Smooth muscle cell (in vitro differentiated cells): ENCODE measurements around the gene ILF3. TPM values are rescaled to one million over a fixed set of nuclear protein-coding genes. Genes with fewer than 3 reads are reported as not detected.

ENCODE experiments used
- DNase-seq: peaks from one replicate; lab custom pipeline; 2025; ENCODE audit not compliant: unreplicated experiment; lab: John Stamatoyannopoulos, UW
- H2AFZ ChIP-seq: fragments of 200-600 bp; sonication (generic); 2 replicates; pipeline ENCODE4 v1.6.0; 2016; ENCODE audit warnings: antibody characterized with exemption, low read depth, mild to moderate bottlenecking
- H3F3A ChIP-seq: fragments of 200-600 bp; sonication (generic); 2 replicates; pipeline ENCODE4 v1.6.0; 2017; ENCODE audit warnings: antibody characterized with exemption, low read depth
- H3K27ac ChIP-seq: fragments of 200-600 bp; sonication (generic); 2 replicates; pipeline ENCODE4 v1.5.1; 2016; ENCODE audit warnings: low read depth, mild to moderate bottlenecking
- H3K27me3 ChIP-seq: fragments of 200-600 bp; sonication (generic); 2 replicates; pipeline ENCODE4 v1.6.1; 2016; ENCODE audit warnings: low read depth, mild to moderate bottlenecking
- H3K36me3 ChIP-seq: fragments of 200-600 bp; sonication (generic); 2 replicates; pipeline ENCODE4 v1.5.1; 2016; ENCODE audit warnings: low read depth
- H3K4me1 ChIP-seq: fragments of 200-600 bp; sonication (generic); 2 replicates; pipeline ENCODE4 v1.5.1; 2016; ENCODE audit warnings: low read depth
- H3K4me2 ChIP-seq: fragments of 200-600 bp; sonication (generic); 2 replicates; pipeline ENCODE4 v1.6.0; 2016; ENCODE audit warnings: mild to moderate bottlenecking
- H3K4me3 ChIP-seq: fragments of 200-600 bp; sonication (generic); 2 replicates; pipeline ENCODE4 v1.5.1; 2016; ENCODE audit warnings: mild to moderate bottlenecking
- H3K79me2 ChIP-seq: fragments of 200-600 bp; sonication (generic); 2 replicates; pipeline ENCODE4 v1.6.0; 2016; ENCODE audit warnings: low read depth, mild to moderate bottlenecking
- H3K9ac ChIP-seq: fragments of 200-600 bp; sonication (generic); 2 replicates; pipeline ENCODE4 v1.6.0; 2016; ENCODE audit warnings: low read depth
- H3K9me3 ChIP-seq: fragments of 200-600 bp; sonication (generic); replicated peaks from 2 replicates; pipeline ENCODE4 v1.5.1; 2016; ENCODE audit warnings: low read depth
- H4K20me1 ChIP-seq: fragments of 200-600 bp; sonication (generic); 2 replicates; pipeline ENCODE4 v1.6.0; 2016; ENCODE audit warnings: low read depth
- CTCF ChIP-seq: fragments of 200-600 bp; sonication (generic); IDR thresholded peaks from 2 replicates; pipeline ENCODE4 v1.5.1; 2017; ENCODE audit warnings: borderline replicate concordance, mild to moderate bottlenecking, antibody characterized with exemption; ENCODE audit not compliant: insufficient read depth, poor library complexity, severe bottlenecking
- WGBS: methylation state at CpG from one replicate; pipeline ENCODE4 v1.1.7; 2016; ENCODE audit warnings: low lambda C conversion rate; 5-methylcytosine and 5-hydroxymethylcytosine counted together
- polyA plus RNA-seq: library from polyadenylated mRNA; unstranded; fragments of >200 nt; fragmentation: Nextera tagmentation; extraction: Ambion mirVana; gene quantifications from 2 replicates; pipeline ENCODE4 v1.2.1, GENCODE V29; 2016
- total RNA-seq: library from RNA; depleted of rRNA; stranded (reverse); fragments of >200 nt; gene quantifications from 2 replicates; pipeline ENCODE4 v1.2.3, GENCODE V29; 2014

The ILF3 gene
- total and polyA plus RNA-seq, 2 experiments from 2014 or later = 78.0 to 108 TPM

- peak overlapping the region; percentile 69 for H2AFZ ChIP-seq
- peak overlapping the region; percentile 83 for H3K4me2 ChIP-seq
- no peak for TF ChIP-seq CTCF
- H3K36me3 ChIP-seq = no peaks in the 10 kb centered on the region
- H3K9ac ChIP-seq = no peak overlapping the region
- peak overlapping the region; percentile 29 for H3K4me3 ChIP-seq
- H3K27me3 ChIP-seq = no peaks in the 10 kb centered on the region
- no peaks in the 10 kb centered on the region for H3F3A ChIP-seq
- 41% methylated on average over 12 of the region's 12 CpGs for WGBS
- DNase-seq = no peak
- H3K27ac ChIP-seq = no peak overlapping the region
- peaks cover 4% of the 10 kb centered on the region for H3K4me1 ChIP-seq
- H3K79me2 ChIP-seq = peaks cover 40% of the 10 kb centered on the region
- no peaks in the 10 kb centered on the region for H3K9me3 ChIP-seq
- peaks cover 41% of the 10 kb centered on the region for H4K20me1 ChIP-seq
These were observed 62.9 kb downstream of the ILF3 start for GRCh38 chr19:10717054-10717355.

GRCh38 chr19:10717356-10718204, 63.4 kb downstream of the ILF3 start, which contains the start of gene DNM2:
Gene DNM2, plus strand, starts transcription at chr19:10718079. Its CDS starts 164 bp downstream, at chr19:10718243.
- no peaks in the 10 kb centered on the region for H3K27me3 ChIP-seq
- H3K9ac ChIP-seq = peak within 1 kb of the TSS; percentile 93
- TF ChIP-seq CTCF = peak; percentile 77
- peak within 1 kb of the TSS; percentile 90 for H2AFZ ChIP-seq
- peaks cover 4% of the 10 kb centered on the region for H3K4me1 ChIP-seq
- no peaks in the 10 kb centered on the region for H3K36me3 ChIP-seq
- peak within 1 kb of the TSS; percentile 95 for H3K4me2 ChIP-seq
- DNase-seq = peak; percentile 91
- H3F3A ChIP-seq = no peaks in the 10 kb centered on the region
- peak within 1 kb of the TSS; percentile 98 for H3K4me3 ChIP-seq
- H3K27ac ChIP-seq = peak within 1 kb of the TSS; percentile 83
- H4K20me1 ChIP-seq = peaks cover 46% of the 10 kb centered on the region
- WGBS = 1% methylated on average over 30 of the region's 57 CpGs
- H3K9me3 ChIP-seq = no peaks in the 10 kb centered on the region
- peaks cover 46% of the 10 kb centered on the region for H3K79me2 ChIP-seq

GRCh38 chr19:10718205-10719196, 64.4 kb downstream of the ILF3 start:
- Histone ChIP-seq H3K4me1 (peaks cover 4% of the 10 kb centered on the region), H3K4me3 (peak overlapping the region; percentile 98), H3K4me2 (peak overlapping the region; percentile 95), H3F3A (no peaks in the 10 kb centered on the region), H3K9me3 (no peaks in the 10 kb centered on the region), H3K36me3 (no peaks in the 10 kb centered on the region), H3K79me2 (peaks cover 55% of the 10 kb centered on the region), H3K9ac (peak overlapping the region; percentile 93), H2AFZ (peak overlapping the region; percentile 90), H3K27ac (peak overlapping the region; percentile 83), H4K20me1 (peaks cover 56% of the 10 kb centered on the region), H3K27me3 (no peaks in the 10 kb centered on the region)
- TF ChIP-seq CTCF = no peak
- WGBS = 2% methylated on average over 49 of the region's 70 CpGs
- DNase-seq = peak; percentile 56
